ENCODE data around the gene KCNG1. TPM values are rescaled to one million over a fixed set of nuclear protein-coding genes. Genes with fewer than 3 reads are reported as not detected.

Gene KCNG1
- total and polyA plus RNA-seq, 2 experiments from 2014 or later: 8.1 to 26.3 TPM

- DNase-seq (ENCODE audit: low spot score) (no peak), ATAC-seq (no peak)
- Histone ChIP-seq H3K79me2 (replicated peaks; ENCODE audit: insufficient read depth) (no peaks in the 10 kb centered on the region), H2AFZ (no peak overlapping the region), H3K4me3 (no peak overlapping the region), H3K9me2 (ENCODE audit: insufficient read depth) (no peaks in the 10 kb centered on the region), H4K20me1 (replicated peaks; ENCODE audit: insufficient read depth) (no peaks in the 10 kb centered on the region), H3K27me3 (ENCODE audit: insufficient read depth) (no peaks in the 10 kb centered on the region), H3K27ac (ENCODE audit: low read depth) (no peak overlapping the region), H3K36me3 (ENCODE audit: insufficient read depth) (no peaks in the 10 kb centered on the region), H3K4me2 (no peak overlapping the region), H3K4me1 (ENCODE audit: insufficient read depth) (no peaks in the 10 kb centered on the region), H3F3A (replicated peaks; ENCODE audit: low read depth) (no peaks in the 10 kb centered on the region)
- H3K27me3 Mint-ChIP-seq (ENCODE audit: insufficient read depth, low read depth, poor library complexity): peaks cover 4% of the 10 kb centered on the region
- H3K4me3 Mint-ChIP-seq: no peak overlapping the region
- no peaks in the 10 kb centered on the region for H3K9me3 Mint-ChIP-seq
- no peak overlapping the region for H3K27ac Mint-ChIP-seq
- H3K4me1 Mint-ChIP-seq: peaks cover 4% of the 10 kb centered on the region; the same call in 2 of the 3 replicates
- H3K36me3 Mint-ChIP-seq (ENCODE audit: low read depth): peaks cover 10% of the 10 kb centered on the region; the same call in 1 of the 3 replicates
- TF ChIP-seq ZNF331 (CRISPR knock-in tag; IDR thresholded peaks at IDR 0.05; ENCODE audit: low read depth): no peak
- no peak for TF ChIP-seq CREB1 (CRISPR knock-in tag; IDR thresholded peaks at IDR 0.05; ENCODE audit: low read depth)
- TF ChIP-seq CTCF (conservative IDR thresholded peaks at IDR 0.05; ENCODE audit: low read depth in 2 of 2): no peak
- TF ChIP-seq JUNB (IDR thresholded peaks at IDR 0.05; ENCODE audit: unreplicated experiment): no peak
- no peak for TF ChIP-seq STAT1 (IDR thresholded peaks at IDR 0.05; ENCODE audit: unreplicated experiment)
- TF ChIP-seq EZH2phosphoT487 (IDR thresholded peaks at IDR 0.05; ENCODE audit: unreplicated experiment): no peak
- no peak for TF ChIP-seq EZH2 (IDR thresholded peaks at IDR 0.05; ENCODE audit: low read depth, unreplicated experiment)
- no peak for TF ChIP-seq ETS1 (IDR thresholded peaks at IDR 0.05)
- TF ChIP-seq POLR2AphosphoS5 (IDR thresholded peaks at IDR 0.05; ENCODE audit: low read depth): no peak
- TF ChIP-seq ZNF462 (CRISPR knock-in tag; IDR thresholded peaks at IDR 0.05): no peak
- no peak for TF ChIP-seq REST (IDR thresholded peaks at IDR 0.05; ENCODE audit: unreplicated experiment)
- TF ChIP-seq NANOG (IDR thresholded peaks at IDR 0.05; ENCODE audit: borderline replicate concordance): no peak
- no peak for TF ChIP-seq ZNF114 (CRISPR knock-in tag; IDR thresholded peaks at IDR 0.05)
Measured at GRCh38 chr20:51001430-51002265, 21.3 kb downstream of the KCNG1 start.
